IPS-20b (cell line): Measurements from ENCODE around the gene IL32.

Experiments
- H3K27ac ChIP-seq: one replicate; pipeline ENCODE4 v1.5.1; 2013; ENCODE audit warnings: low read length
- H3K27me3 ChIP-seq: 2 replicates; pipeline ENCODE4 v1.6.1; 2013; ENCODE audit warnings: mild to moderate bottlenecking, low read length, inconsistent platforms; ENCODE audit not compliant: insufficient read depth
- H3K36me3 ChIP-seq: 2 replicates; pipeline ENCODE4 v1.6.1; 2013; ENCODE audit warnings: low read depth, mild to moderate bottlenecking, inconsistent platforms, low read length, moderate library complexity; ENCODE audit not compliant: insufficient read depth
- H3K4me1 ChIP-seq: 2 replicates; pipeline ENCODE4 v1.6.1; 2013; ENCODE audit warnings: mild to moderate bottlenecking, control low read depth, inconsistent platforms, low read length, moderate library complexity; ENCODE audit not compliant: insufficient read depth
- H3K4me3 ChIP-seq: 2 replicates; pipeline ENCODE4 v1.5.1; 2013; ENCODE audit warnings: mild to moderate bottlenecking, low read length, inconsistent platforms
- H3K9ac ChIP-seq: 2 replicates; pipeline ENCODE4 v1.6.1; 2013; ENCODE audit warnings: low read depth, mild to moderate bottlenecking, inconsistent platforms, low read length, moderate library complexity
- H3K9me3 ChIP-seq: 2 replicates; pipeline ENCODE4 v1.6.1; 2013; ENCODE audit warnings: mild to moderate bottlenecking, low read depth, low read length, inconsistent platforms; ENCODE audit not compliant: insufficient read depth

The IL32 gene

GRCh38 chr16:3022684-3023414 is 42.6 kb upstream of the IL32 start:
- Histone ChIP-seq H3K4me1 (peaks cover 13% of the 10 kb centered on the region), H3K4me3 (peak overlapping the region; percentile 92), H3K27ac (peak overlapping the region; percentile 93), H3K27me3 (no peaks in the 10 kb centered on the region; the same call in 1 of the 2 replicates), H3K9me3 (no peaks in the 10 kb centered on the region), H3K9ac (peak overlapping the region; percentile 97; the same call in 1 of the 2 replicates), H3K36me3 (peaks cover 33% of the 10 kb centered on the region)

- Histone ChIP-seq H3K9ac (peak overlapping the region; percentile 97; the same call in 1 of the 2 replicates), H3K4me3 (peak overlapping the region; percentile 92), H3K4me1 (peaks cover 13% of the 10 kb centered on the region), H3K9me3 (no peaks in the 10 kb centered on the region), H3K27ac (peak overlapping the region; percentile 93), H3K36me3 (peaks cover 33% of the 10 kb centered on the region), H3K27me3 (peaks cover under 1% of the 10 kb centered on the region; the same call in 1 of the 2 replicates)
These were observed 42.1 kb upstream of the IL32 start for GRCh38 chr16:3023415-3023668.

- Histone ChIP-seq H3K9ac (peak within 1 kb of the TSS; percentile 97), H3K36me3 (peaks cover 33% of the 10 kb centered on the region), H3K9me3 (no peaks in the 10 kb centered on the region), H3K4me1 (peaks cover 15% of the 10 kb centered on the region), H3K27ac (peak within 1 kb of the TSS; percentile 93), H3K4me3 (peak within 1 kb of the TSS; percentile 92), H3K27me3 (peaks cover 6% of the 10 kb centered on the region)
These were observed 41.6 kb upstream of the IL32 start, which contains the start of the genes HCFC1R1 and THOC6 for GRCh38 chr16:3023669-3024478. HCFC1R1 (minus strand) TSS chr16:3023942; CDS start chr16:3023941, 1 bp downstream. THOC6 (plus strand) TSS chr16:3024035; CDS start chr16:3024327, 292 bp downstream.

GRCh38 chr16:3025032-3026002 is 40.1 kb upstream of the IL32 start:
- Histone ChIP-seq H3K9me3 (no peaks in the 10 kb centered on the region), H3K27ac (no peak overlapping the region), H3K36me3 (peaks cover 33% of the 10 kb centered on the region), H3K27me3 (peaks cover 20% of the 10 kb centered on the region), H3K4me1 (peaks cover 17% of the 10 kb centered on the region), H3K9ac (no peak overlapping the region), H3K4me3 (no peak overlapping the region)

- Histone ChIP-seq H3K36me3 (peaks cover 33% of the 10 kb centered on the region), H3K9me3 (no peaks in the 10 kb centered on the region), H3K4me1 (peaks cover 17% of the 10 kb centered on the region), H3K27ac (no peak overlapping the region), H3K4me3 (no peak overlapping the region), H3K27me3 (peaks cover 27% of the 10 kb centered on the region), H3K9ac (no peak overlapping the region)
These were observed 39.4 kb upstream of the IL32 start for GRCh38 chr16:3026003-3026378.

GRCh38 chr16:3026609-3027488 is 38.6 kb upstream of the IL32 start:
- Histone ChIP-seq H3K4me1 (peaks cover 20% of the 10 kb centered on the region), H3K4me3 (no peak overlapping the region), H3K9ac (no peak overlapping the region), H3K9me3 (no peaks in the 10 kb centered on the region), H3K27me3 (peaks cover 33% of the 10 kb centered on the region), H3K36me3 (peaks cover 33% of the 10 kb centered on the region), H3K27ac (no peak overlapping the region)

GRCh38 chr16:3027489-3027795 is 38.0 kb upstream of the IL32 start:
- H3K4me1 ChIP-seq: peaks cover 14% of the 10 kb centered on the region
- no peak overlapping the region for H3K27ac ChIP-seq
- H3K27me3 ChIP-seq: peaks cover 38% of the 10 kb centered on the region
- H3K4me3 ChIP-seq: no peak overlapping the region; the same call in 1 of the 2 replicates
- H3K9ac ChIP-seq: no peak overlapping the region; the same call in 1 of the 2 replicates
- H3K36me3 ChIP-seq: peaks cover 27% of the 10 kb centered on the region
- no peaks in the 10 kb centered on the region for H3K9me3 ChIP-seq

- H3K9ac ChIP-seq: no peak overlapping the region; the same call in 1 of the 2 replicates
- H3K36me3 ChIP-seq: peaks cover 22% of the 10 kb centered on the region
- peaks cover 44% of the 10 kb centered on the region for H3K27me3 ChIP-seq
- H3K4me1 ChIP-seq: peaks cover 7% of the 10 kb centered on the region
- no peak overlapping the region for H3K27ac ChIP-seq
- H3K9me3 ChIP-seq: no peaks in the 10 kb centered on the region
- H3K4me3 ChIP-seq: peak overlapping the region; percentile 29; the same call in 1 of the 2 replicates
These were observed 37.3 kb upstream of the IL32 start for GRCh38 chr16:3027983-3028715.

- Histone ChIP-seq H3K9ac (no peak overlapping the region), H3K27me3 (peaks cover 50% of the 10 kb centered on the region), H3K4me3 (no peak overlapping the region), H3K27ac (no peak overlapping the region), H3K9me3 (no peaks in the 10 kb centered on the region), H3K36me3 (peaks cover 22% of the 10 kb centered on the region), H3K4me1 (peaks cover 6% of the 10 kb centered on the region)
These were observed 36.6 kb upstream of the IL32 start for GRCh38 chr16:3028716-3029319.
